Measurements from ENCODE around the gene POLR2A.

GRCh38 chr17:7439462-7440112, 44.6 kb upstream of the POLR2A start, which contains the start of gene FGF11:
- TF ChIP-seq, protein P1, sequence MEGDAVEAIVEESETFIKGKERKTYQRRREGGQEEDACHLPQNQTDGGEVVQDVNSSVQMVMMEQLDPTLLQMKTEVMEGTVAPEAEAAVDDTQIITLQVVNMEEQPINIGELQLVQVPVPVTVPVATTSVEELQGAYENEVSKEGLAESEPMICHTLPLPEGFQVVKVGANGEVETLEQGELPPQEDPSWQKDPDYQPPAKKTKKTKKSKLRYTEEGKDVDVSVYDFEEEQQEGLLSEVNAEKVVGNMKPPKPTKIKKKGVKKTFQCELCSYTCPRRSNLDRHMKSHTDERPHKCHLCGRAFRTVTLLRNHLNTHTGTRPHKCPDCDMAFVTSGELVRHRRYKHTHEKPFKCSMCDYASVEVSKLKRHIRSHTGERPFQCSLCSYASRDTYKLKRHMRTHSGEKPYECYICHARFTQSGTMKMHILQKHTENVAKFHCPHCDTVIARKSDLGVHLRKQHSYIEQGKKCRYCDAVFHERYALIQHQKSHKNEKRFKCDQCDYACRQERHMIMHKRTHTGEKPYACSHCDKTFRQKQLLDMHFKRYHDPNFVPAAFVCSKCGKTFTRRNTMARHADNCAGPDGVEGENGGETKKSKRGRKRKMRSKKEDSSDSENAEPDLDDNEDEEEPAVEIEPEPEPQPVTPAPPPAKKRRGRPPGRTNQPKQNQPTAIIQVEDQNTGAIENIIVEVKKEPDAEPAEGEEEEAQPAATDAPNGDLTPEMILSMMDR (conservative IDR thresholded peaks at IDR 0.05; ENCODE audit: low read depth, low read length): no peak
- TF ChIP-seq EZH2 (IDR thresholded peaks at IDR 0.05; ENCODE audit: borderline replicate concordance, low read depth, low read length, poor library complexity, severe bottlenecking): no peak

Data from A673 (cell line).